Erythroblast (primary cell): ENCODE data around the gene SMIM41.

Source experiments
- GATA1 ChIP-seq: IDR thresholded peaks from 2 replicates; pipeline ENCODE4 v1.6.1; 2011; ENCODE audit warnings: low read depth, mild to moderate bottlenecking, control low read depth, low read length, moderate library complexity
- POLR2A ChIP-seq: IDR thresholded peaks from 2 replicates; pipeline ENCODE4 v1.6.1; 2011; ENCODE audit warnings: mild to moderate bottlenecking, low read length

DNA sequence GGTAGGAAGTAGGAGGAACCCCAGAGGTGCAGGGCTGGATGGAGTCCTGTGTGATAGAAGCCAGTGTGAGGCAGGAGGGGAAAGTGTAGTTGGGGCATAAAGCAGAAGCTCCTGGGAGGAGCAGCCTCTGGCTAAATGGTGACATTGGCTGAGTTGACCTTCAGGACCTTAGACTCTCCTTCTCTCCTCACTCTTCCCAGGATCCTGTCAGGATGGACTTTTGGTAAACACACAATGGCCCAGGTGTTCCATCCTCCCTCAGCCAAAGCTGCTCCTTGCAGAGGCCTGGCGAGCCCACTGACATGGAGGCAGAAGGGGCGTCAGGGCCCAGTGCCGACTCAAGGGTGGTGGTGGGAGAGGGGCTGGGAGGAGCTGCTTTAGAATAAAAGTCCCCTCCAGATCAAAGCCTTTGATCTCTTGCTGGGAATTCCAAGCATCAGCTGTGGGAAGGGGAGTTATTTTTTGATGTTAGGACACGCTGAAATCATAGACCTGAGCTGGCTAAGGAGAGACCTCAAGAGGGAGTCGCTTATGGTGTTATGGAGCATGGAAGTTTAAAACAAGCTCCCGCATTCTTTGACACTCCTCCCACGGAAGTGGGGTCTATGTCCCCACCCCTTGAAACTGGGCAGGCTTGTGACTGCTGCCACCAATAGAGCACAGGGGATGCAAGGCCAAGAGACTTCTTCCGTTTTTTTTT lies 44.1 kb downstream of the SMIM41 start:
- TF ChIP-seq POLR2A (no peak), GATA1 (no peak)
